Measurements from ENCODE around the gene GRM2. TPM values are rescaled to one million over a fixed set of nuclear protein-coding genes. Genes with fewer than 3 reads are reported as not detected.

GRM2 gene
- polyA plus RNA-seq, 1 donor from 2014 or later, result not detected

GRCh38 chr3:51706021-51706485 lies 815 bp upstream of the GRM2 start:
- Mint-ChIP-seq H3K4me1 (peaks cover 0 to 4% (median 0%) of the 10 kb centered on the region in 3 donors), H3K36me3 (peaks cover 2% of the 10 kb centered on the region), H3K27me3 (no peaks in the 10 kb centered on the region), H3K4me3 (no peak overlapping the region), H3K9me3 (no peaks in the 10 kb centered on the region), H3K27ac (no peak overlapping the region)

GRCh38 chr3:51708216-51708845 lies 1.5 kb downstream of the GRM2 start:
- peak overlapping the region in 1 of 4 donors; percentile 70 for H3K4me3 Mint-ChIP-seq
- peaks cover 2% of the 10 kb centered on the region for H3K36me3 Mint-ChIP-seq
- H3K4me1 Mint-ChIP-seq, result peaks cover 0 to 4% (median 0%) of the 10 kb centered on the region in 3 donors
- no peak overlapping the region for H3K27ac Mint-ChIP-seq
- no peaks in the 10 kb centered on the region for H3K9me3 Mint-ChIP-seq
- H3K27me3 Mint-ChIP-seq, result peaks cover 3% of the 10 kb centered on the region

GRCh38 chr3:51709004-51709420 lies 2.1 kb downstream of the GRM2 start:
- no peaks in the 10 kb centered on the region for H3K9me3 Mint-ChIP-seq
- peak overlapping the region in 1 of 4 donors; percentile 70 for H3K4me3 Mint-ChIP-seq

GRCh38 chr3:51709675-51710074 lies 2.8 kb downstream of the GRM2 start:
- H3K27ac Mint-ChIP-seq, result no peak overlapping the region
- H3K4me3 Mint-ChIP-seq, result no peak overlapping the region
- no peaks in the 10 kb centered on the region for H3K9me3 Mint-ChIP-seq

More at GRCh38 chr3:51709004-51709420, 2.1 kb downstream of the GRM2 start:
- Mint-ChIP-seq H3K27me3 (peaks cover 3% of the 10 kb centered on the region), H3K4me1 (peaks cover 0 to 4% (median 0%) of the 10 kb centered on the region in 3 donors), H3K27ac (no peak overlapping the region), H3K36me3 (peaks cover 2% of the 10 kb centered on the region)

GRCh38 chr3:51710631-51711351 lies 3.9 kb downstream of the GRM2 start:
- Mint-ChIP-seq H3K9me3 (no peaks in the 10 kb centered on the region), H3K4me3 (no peak overlapping the region), H3K4me1 (peaks cover 0 to 6% (median 0%) of the 10 kb centered on the region in 3 donors), H3K27me3 (peaks cover 3% of the 10 kb centered on the region), H3K36me3 (peaks cover 2% of the 10 kb centered on the region), H3K27ac (peak overlapping the region in 1 of 3 donors; percentile 91)

More at GRCh38 chr3:51709675-51710074, 2.8 kb downstream of the GRM2 start:
- Mint-ChIP-seq H3K36me3 (peaks cover 2% of the 10 kb centered on the region), H3K4me1 (peaks cover 0 to 6% (median 0%) of the 10 kb centered on the region in 3 donors), H3K27me3 (peaks cover 3% of the 10 kb centered on the region)

GRCh38 chr3:51711352-51712037 lies 4.6 kb downstream of the GRM2 start:
- peaks cover 4% of the 10 kb centered on the region for H3K36me3 Mint-ChIP-seq
- H3K27ac Mint-ChIP-seq, result peak overlapping the region in 1 of 3 donors; percentile 91
- H3K4me1 Mint-ChIP-seq, result peaks cover 0 to 5% (median 0%) of the 10 kb centered on the region in 3 donors
- no peaks in the 10 kb centered on the region for H3K9me3 Mint-ChIP-seq
- peaks cover 3% of the 10 kb centered on the region for H3K27me3 Mint-ChIP-seq
- H3K4me3 Mint-ChIP-seq, result no peak overlapping the region

GRCh38 chr3:51712038-51712420 lies 5.2 kb downstream of the GRM2 start:
- H3K36me3 Mint-ChIP-seq, result peaks cover 4% of the 10 kb centered on the region
- no peak overlapping the region for H3K4me3 Mint-ChIP-seq
- H3K4me1 Mint-ChIP-seq, result peaks cover 0 to 7% (median under 1%) of the 10 kb centered on the region in 3 donors
- peaks cover 3% of the 10 kb centered on the region for H3K27me3 Mint-ChIP-seq
- H3K27ac Mint-ChIP-seq, result no peak overlapping the region
- H3K9me3 Mint-ChIP-seq, result no peaks in the 10 kb centered on the region

- peaks cover 3% of the 10 kb centered on the region for H3K27me3 Mint-ChIP-seq
- H3K9me3 Mint-ChIP-seq, result no peaks in the 10 kb centered on the region
These were observed 5.7 kb downstream of the GRM2 start for GRCh38 chr3:51712511-51712931.

GRCh38 chr3:51712963-51713362 lies 6.1 kb downstream of the GRM2 start:
- H3K4me3 Mint-ChIP-seq, result no peak overlapping the region
- peaks cover 0 to 6% (median 2%) of the 10 kb centered on the region in 3 donors for H3K4me1 Mint-ChIP-seq
- no peaks in the 10 kb centered on the region for H3K9me3 Mint-ChIP-seq
- peaks cover 3% of the 10 kb centered on the region for H3K27me3 Mint-ChIP-seq
- H3K36me3 Mint-ChIP-seq, result peaks cover 4% of the 10 kb centered on the region
- no peak overlapping the region for H3K27ac Mint-ChIP-seq

More at GRCh38 chr3:51712511-51712931, 5.7 kb downstream of the GRM2 start:
- H3K27ac Mint-ChIP-seq, result no peak overlapping the region
- H3K36me3 Mint-ChIP-seq, result peaks cover 4% of the 10 kb centered on the region
- no peak overlapping the region for H3K4me3 Mint-ChIP-seq
- H3K4me1 Mint-ChIP-seq, result peaks cover 0 to 8% (median 2%) of the 10 kb centered on the region in 3 donors

GRCh38 chr3:51715231-51715976 lies 8.5 kb downstream of the GRM2 start:
- Mint-ChIP-seq H3K36me3 (peaks cover 6% of the 10 kb centered on the region), H3K9me3 (no peaks in the 10 kb centered on the region), H3K4me3 (peak overlapping the region in 1 of 4 donors; percentile 28), H3K27me3 (peaks cover 3% of the 10 kb centered on the region), H3K27ac (no peak overlapping the region), H3K4me1 (peaks cover 5 to 6% (median 5%) of the 10 kb centered on the region in 3 donors)

GRCh38 chr3:51715977-51716294 lies 9.1 kb downstream of the GRM2 start:
- no peak overlapping the region for H3K27ac Mint-ChIP-seq
- peaks cover 6% of the 10 kb centered on the region for H3K36me3 Mint-ChIP-seq
- H3K4me3 Mint-ChIP-seq, result peak overlapping the region in 1 of 4 donors; percentile 28
- peaks cover 3% of the 10 kb centered on the region for H3K27me3 Mint-ChIP-seq
- peaks cover 5 to 8% (median 6%) of the 10 kb centered on the region in 3 donors for H3K4me1 Mint-ChIP-seq
- H3K9me3 Mint-ChIP-seq, result no peaks in the 10 kb centered on the region

- peaks cover 6% of the 10 kb centered on the region for H3K36me3 Mint-ChIP-seq
- peaks cover 3% of the 10 kb centered on the region for H3K27me3 Mint-ChIP-seq
- H3K4me1 Mint-ChIP-seq, result peaks cover 9 to 17% (median 9%) of the 10 kb centered on the region in 3 donors
- no peak overlapping the region for H3K4me3 Mint-ChIP-seq
- H3K9me3 Mint-ChIP-seq, result no peaks in the 10 kb centered on the region
- H3K27ac Mint-ChIP-seq, result no peak overlapping the region
These were observed 9.9 kb downstream of the GRM2 start for GRCh38 chr3:51716805-51717204.

- H3K27me3 Mint-ChIP-seq, result peaks cover under 1% of the 10 kb centered on the region
- H3K4me3 Mint-ChIP-seq, result peak overlapping the region in 1 of 4 donors; percentile 31
- H3K36me3 Mint-ChIP-seq, result peaks cover 6% of the 10 kb centered on the region
- no peak overlapping the region for H3K27ac Mint-ChIP-seq
- H3K4me1 Mint-ChIP-seq, result peaks cover 9 to 17% (median 9%) of the 10 kb centered on the region in 3 donors
- no peaks in the 10 kb centered on the region for H3K9me3 Mint-ChIP-seq
These were observed 10.6 kb downstream of the GRM2 start for GRCh38 chr3:51717446-51717845.

- Mint-ChIP-seq H3K27ac (no peak overlapping the region), H3K4me1 (peaks cover 9 to 17% (median 9%) of the 10 kb centered on the region in 3 donors), H3K36me3 (peaks cover 6% of the 10 kb centered on the region), H3K27me3 (no peaks in the 10 kb centered on the region), H3K4me3 (no peak overlapping the region), H3K9me3 (no peaks in the 10 kb centered on the region)
These were observed 11.1 kb downstream of the GRM2 start for GRCh38 chr3:51717947-51718346.
